ENCODE results near the gene PIP5K1C. TPM values are rescaled to one million over a fixed set of nuclear protein-coding genes. Genes with fewer than 3 reads are reported as not detected.

PIP5K1C gene
- total RNA-seq, 4 donors from 2014 or later = 73.2 to 180 (median 99.9) TPM

- no peaks in the 10 kb centered on the region for H3K9me3 ChIP-seq
- WGBS = 81% methylated on average over 21 of the region's 25 CpGs
- H3K36me3 ChIP-seq = peaks cover 0 to 15% (median 12%) of the 10 kb centered on the region in 4 donors
- peak overlapping the region in 2 of 4 donors; percentile 0 to 20 for H3K4me3 ChIP-seq
- peak overlapping the region; percentile 93 to 99 (median 96) for H3K27ac ChIP-seq (replicated peaks in 1 of 4)
- no peaks in the 10 kb centered on the region for H3K27me3 ChIP-seq
- DNase-seq (ENCODE audit: extremely low spot score) = no peak
- H3K4me1 ChIP-seq = peaks cover 21 to 87% (median 75%) of the 10 kb centered on the region in 4 donors
- intact Hi-C loops (cut with DNase I) = no loop called here
- TF ChIP-seq EP300 (IDR thresholded peaks at IDR 0.05) (no peak), POLR2A (IDR thresholded peaks at IDR 0.05; ENCODE audit: low read depth) (no peak)
- TF ChIP-seq, protein P1, sequence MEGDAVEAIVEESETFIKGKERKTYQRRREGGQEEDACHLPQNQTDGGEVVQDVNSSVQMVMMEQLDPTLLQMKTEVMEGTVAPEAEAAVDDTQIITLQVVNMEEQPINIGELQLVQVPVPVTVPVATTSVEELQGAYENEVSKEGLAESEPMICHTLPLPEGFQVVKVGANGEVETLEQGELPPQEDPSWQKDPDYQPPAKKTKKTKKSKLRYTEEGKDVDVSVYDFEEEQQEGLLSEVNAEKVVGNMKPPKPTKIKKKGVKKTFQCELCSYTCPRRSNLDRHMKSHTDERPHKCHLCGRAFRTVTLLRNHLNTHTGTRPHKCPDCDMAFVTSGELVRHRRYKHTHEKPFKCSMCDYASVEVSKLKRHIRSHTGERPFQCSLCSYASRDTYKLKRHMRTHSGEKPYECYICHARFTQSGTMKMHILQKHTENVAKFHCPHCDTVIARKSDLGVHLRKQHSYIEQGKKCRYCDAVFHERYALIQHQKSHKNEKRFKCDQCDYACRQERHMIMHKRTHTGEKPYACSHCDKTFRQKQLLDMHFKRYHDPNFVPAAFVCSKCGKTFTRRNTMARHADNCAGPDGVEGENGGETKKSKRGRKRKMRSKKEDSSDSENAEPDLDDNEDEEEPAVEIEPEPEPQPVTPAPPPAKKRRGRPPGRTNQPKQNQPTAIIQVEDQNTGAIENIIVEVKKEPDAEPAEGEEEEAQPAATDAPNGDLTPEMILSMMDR (IDR thresholded peaks at IDR 0.05) = peak; percentile 55 to 70 (median 69)
Observed at GRCh38 chr19:3692141-3693024, 7.9 kb downstream of the PIP5K1C start.

DNA sequence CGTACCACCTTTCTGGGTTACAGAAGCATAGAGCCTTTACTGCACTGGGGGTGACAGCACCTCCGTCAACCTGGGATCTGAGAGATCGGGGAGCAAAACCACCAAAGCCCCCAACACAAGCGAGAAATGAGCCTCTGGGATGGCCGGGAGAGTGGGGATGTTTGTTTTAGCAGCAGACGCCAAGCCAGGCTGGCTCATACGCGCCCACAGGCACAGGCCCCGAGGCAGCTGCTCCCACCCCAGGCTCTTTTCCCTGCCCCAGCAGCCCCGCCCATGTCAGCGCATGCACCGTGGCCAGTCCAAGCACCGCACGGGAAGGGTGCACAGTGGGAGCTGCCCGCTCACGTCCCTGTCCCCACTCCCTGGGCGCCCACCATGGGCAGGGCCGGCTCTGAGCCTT, 8.5 kb downstream of the PIP5K1C start:
- H3K27ac ChIP-seq (replicated peaks in 1 of 4) = peak overlapping the region; percentile 93 to 99 (median 96)
- H3K27me3 ChIP-seq = no peaks in the 10 kb centered on the region
- H3K36me3 ChIP-seq = peaks cover 0 to 15% (median 12%) of the 10 kb centered on the region in 4 donors
- intact Hi-C loops (cut with DNase I) = no loop called here
- no peak overlapping the region for H3K4me3 ChIP-seq
- no peak for DNase-seq (ENCODE audit: extremely low spot score)
- no peak for TF ChIP-seq POLR2AphosphoS5 (IDR thresholded peaks at IDR 0.05)
- TF ChIP-seq, protein P1 (IDR thresholded peaks at IDR 0.05) = no peak
- TF ChIP-seq EP300 (IDR thresholded peaks at IDR 0.05) = no peak
- TF ChIP-seq POLR2A (IDR thresholded peaks at IDR 0.05; ENCODE audit: low read depth) = no peak
- H3K4me1 ChIP-seq = peaks cover 21 to 87% (median 76%) of the 10 kb centered on the region in 4 donors
- no peaks in the 10 kb centered on the region for H3K9me3 ChIP-seq
- 96% methylated on average over 18 of the region's 18 CpGs for WGBS

GRCh38 chr19:3691372-3691716, 8.9 kb downstream of the PIP5K1C start:
- intact Hi-C loops (cut with DNase I) = no loop called here
- Histone ChIP-seq H3K27ac (replicated peaks in 1 of 4) (peak overlapping the region in 2 of 4 donors; percentile 95 to 98), H3K27me3 (no peaks in the 10 kb centered on the region), H3K4me3 (no peak overlapping the region), H3K9me3 (no peaks in the 10 kb centered on the region), H3K36me3 (peaks cover 0 to 15% (median 12%) of the 10 kb centered on the region in 4 donors), H3K4me1 (peaks cover 21 to 87% (median 76%) of the 10 kb centered on the region in 4 donors)
- WGBS = 92% methylated on average over 16 of the region's 16 CpGs
- TF ChIP-seq EP300 (IDR thresholded peaks at IDR 0.05) (no peak), POLR2AphosphoS5 (IDR thresholded peaks at IDR 0.05) (no peak), POLR2A (IDR thresholded peaks at IDR 0.05; ENCODE audit: low read depth) (no peak)
- TF ChIP-seq, protein P1 (IDR thresholded peaks at IDR 0.05) = no peak
- DNase-seq (ENCODE audit: extremely low spot score) = no peak

DNA sequence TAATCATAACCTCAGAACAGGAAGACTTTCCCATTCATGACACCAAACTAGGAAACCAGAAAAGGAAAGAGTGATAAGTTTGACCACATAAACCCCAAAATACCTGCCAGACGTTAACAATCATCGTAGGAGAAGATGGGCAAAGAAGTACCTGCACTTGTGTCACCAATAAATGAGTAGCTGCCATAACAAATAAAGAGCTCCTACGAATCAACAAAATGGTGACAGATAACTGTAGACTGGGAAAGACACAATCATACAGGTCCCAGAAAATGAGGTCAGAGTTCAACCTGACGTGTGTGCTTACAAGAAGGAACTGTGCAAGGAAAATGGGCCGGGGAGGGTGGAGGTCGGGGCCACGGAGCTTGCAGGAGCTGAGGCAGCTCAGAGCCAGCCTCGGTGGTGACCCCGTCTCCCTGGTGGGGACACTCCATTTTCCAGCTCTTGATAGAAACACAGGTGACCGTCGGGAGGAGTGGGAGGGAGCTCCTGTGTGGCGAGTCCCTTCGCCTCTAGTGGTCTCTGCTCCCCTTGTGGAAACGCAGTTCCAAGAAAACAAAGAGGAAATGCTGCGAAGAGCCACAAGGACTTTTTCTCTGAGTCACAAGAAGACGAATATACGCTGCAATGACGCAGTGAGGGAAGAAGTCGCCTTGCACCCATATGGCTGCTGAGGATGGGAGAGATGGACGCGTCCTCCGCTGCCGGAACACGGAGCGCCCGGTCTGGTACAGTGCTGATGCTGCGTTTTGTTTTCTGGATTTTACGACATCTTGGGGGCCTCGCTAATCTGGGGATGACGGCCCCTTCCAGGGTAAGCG, 9.5 kb downstream of the PIP5K1C start:
- 91% methylated on average over 31 of the region's 31 CpGs for WGBS
- intact Hi-C loops (cut with DNase I) = no loop called here
- H3K4me3 ChIP-seq = no peak overlapping the region
- H3K27me3 ChIP-seq = no peaks in the 10 kb centered on the region
- peaks cover 21 to 87% (median 77%) of the 10 kb centered on the region in 4 donors for H3K4me1 ChIP-seq
- no peak for DNase-seq (ENCODE audit: extremely low spot score)
- H3K9me3 ChIP-seq = no peaks in the 10 kb centered on the region
- peak overlapping the region in 2 of 4 donors; percentile 95 to 98 for H3K27ac ChIP-seq (replicated peaks in 1 of 4)
- TF ChIP-seq EP300 (IDR thresholded peaks at IDR 0.05) (no peak), POLR2AphosphoS5 (IDR thresholded peaks at IDR 0.05) (no peak), POLR2A (IDR thresholded peaks at IDR 0.05; ENCODE audit: low read depth) (no peak)
- H3K36me3 ChIP-seq = peaks cover 0 to 11% (median 10%) of the 10 kb centered on the region in 4 donors
